Right ventricle myocardium superior (tissue), 1 donor: ENCODE data around the gene JAKMIP2. TPM values are rescaled to one million over a fixed set of nuclear protein-coding genes. Genes with fewer than 3 reads are reported as not detected.
"Not testable (repeated sequence)": the region's sequence is repeated elsewhere in the genome, so short reads cannot be mapped to it uniquely, and the experiment has no call there.

Experiments used
- ATAC-seq: fragments of 200-7000 bp; cut with Tn5 transposase; one replicate; pipeline ENCODE4 v1.9.1; 2020; ENCODE audit warnings: mild to moderate bottlenecking; ENCODE audit not compliant: poor library complexity
- DNase-seq: peaks from one replicate; pipeline ENCODE4 v3.0.0-alpha.2; 2020
- intact Hi-C: fragments of 100-400 bp; cut with DNase I; formaldehyde crosslinking; loops from one replicate; pipeline ENCODE4 v1.11.2; 2022
- total RNA-seq: library from RNA; stranded (reverse); fragmentation: NEBNext Ultra II Directional; extraction: Animal tissue kit (Norgen Biotek cat#: 25700); gene quantifications from one replicate; pipeline ENCODE4 v1.2.1, GENCODE V29; 2021
- donor health status: DM: no; HTN: yes; CAD: no; lungs with severe emphysema.

JAKMIP2 gene
- total RNA-seq, 1 donor from 2014 or later, result 0.27 TPM

- DNase-seq, ATAC-seq, intact Hi-C loops: not testable (repeated sequence)
These were observed 200.3 kb downstream of the JAKMIP2 start for GRCh38 chr5:147582272-147582671.

GRCh38 chr5:147580418-147580817, 202.1 kb downstream of the JAKMIP2 start:
- DNase-seq, ATAC-seq: not testable (repeated sequence)

GRCh38 chr5:147578228-147579024, 204.1 kb downstream of the JAKMIP2 start:
- intact Hi-C loops, result loop anchor here (5.0 kb wide), 1 partner anchor 126 kb away; no protein-coding TSS in a partner anchor
- ATAC-seq, result peak; percentile 55

More at GRCh38 chr5:147580418-147580817, 202.1 kb downstream of the JAKMIP2 start:
- intact Hi-C loops, result not testable (repeated sequence)

GRCh38 chr5:147576646-147577535, 205.6 kb downstream of the JAKMIP2 start:
- DNase-seq (peak; percentile 81), ATAC-seq (peak; percentile 85)
- intact Hi-C loops, result loop anchor here (5.0 kb wide), 1 partner anchor 125 kb away; no protein-coding TSS in a partner anchor

More at GRCh38 chr5:147578228-147579024, 204.1 kb downstream of the JAKMIP2 start:
- no peak for DNase-seq

- DNase-seq (no peak), ATAC-seq (no peak)
- intact Hi-C loops, result loop anchor here (5.0 kb wide), 1 partner anchor 123 kb away; no protein-coding TSS in a partner anchor
These were observed 206.9 kb downstream of the JAKMIP2 start for GRCh38 chr5:147575598-147575997.

GRCh38 chr5:147573211-147573610, 209.3 kb downstream of the JAKMIP2 start:
- ATAC-seq, result no peak

GRCh38 chr5:147568710-147569406, 213.7 kb downstream of the JAKMIP2 start:
- DNase-seq, result no peak
- ATAC-seq, result no peak
- intact Hi-C loops, result no loop called here

More at GRCh38 chr5:147573211-147573610, 209.3 kb downstream of the JAKMIP2 start:
- intact Hi-C loops, result no loop called here
- DNase-seq, result no peak

GRCh38 chr5:147567917-147568598, 214.5 kb downstream of the JAKMIP2 start:
- no peak for ATAC-seq
- no peak for DNase-seq
- intact Hi-C loops, result no loop called here

GRCh38 chr5:147565524-147565923, 217.0 kb downstream of the JAKMIP2 start:
- ATAC-seq (no peak), DNase-seq (no peak)
- intact Hi-C loops, result no loop called here

- intact Hi-C loops, result no loop called here
- ATAC-seq (no peak), DNase-seq (no peak)
These were observed 218.4 kb downstream of the JAKMIP2 start for GRCh38 chr5:147564124-147564486.

GRCh38 chr5:147563466-147564123, 218.9 kb downstream of the JAKMIP2 start:
- DNase-seq, result no peak
- intact Hi-C loops, result no loop called here
- no peak for ATAC-seq

- ATAC-seq (no peak), DNase-seq (no peak)
- intact Hi-C loops, result no loop called here
These were observed 221.1 kb downstream of the JAKMIP2 start for GRCh38 chr5:147561435-147561834.

GRCh38 chr5:147560718-147561331, 221.7 kb downstream of the JAKMIP2 start:
- no peak for DNase-seq
- intact Hi-C loops, result no loop called here
- no peak for ATAC-seq

GRCh38 chr5:147559749-147560148, 222.8 kb downstream of the JAKMIP2 start:
- no peak for DNase-seq
- intact Hi-C loops, result loop anchor here (5.0 to 10.0 kb wide), 2 partner anchors 55 to 102 kb away; no protein-coding TSS in a partner anchor
- no peak for ATAC-seq

GRCh38 chr5:147558826-147559225, 223.7 kb downstream of the JAKMIP2 start:
- intact Hi-C loops, result loop anchor here (5.0 to 10.0 kb wide), 2 partner anchors 54 to 102 kb away; no protein-coding TSS in a partner anchor
- DNase-seq (peak; percentile 62), ATAC-seq (peak; percentile 74)

- intact Hi-C loops, result loop anchor here (5.0 to 10.0 kb wide), 2 partner anchors 53 to 101 kb away; no protein-coding TSS in a partner anchor
- DNase-seq (no peak), ATAC-seq (peak; percentile 76)
These were observed 224.4 kb downstream of the JAKMIP2 start for GRCh38 chr5:147557876-147558745.
